H9 (cell line): Measurements from ENCODE around the gene AP2A1. TPM values are rescaled to one million over a fixed set of nuclear protein-coding genes. Genes with fewer than 3 reads are reported as not detected.
"Not testable (repeated sequence)": the region's sequence is repeated elsewhere in the genome, so short reads cannot be mapped to it uniquely, and the experiment has no call there.

ENCODE experiments used
- DNase-seq: peaks from one replicate; pipeline ENCODE4 v3.0.0-alpha.2; 2017
- H2AFZ ChIP-seq: one replicate; pipeline ENCODE4 v1.6.1; 2013; ENCODE audit warnings: mild to moderate bottlenecking, low read length, control low read depth, moderate library complexity
- H2AK5ac ChIP-seq: 2 replicates; pipeline ENCODE4 v1.6.1; 2013; ENCODE audit warnings: low read length, control low read depth, mixed read lengths; ENCODE audit not compliant: insufficient read length
- H2BK120ac ChIP-seq: one replicate; pipeline ENCODE4 v1.6.1; 2013; ENCODE audit warnings: low read depth, mild to moderate bottlenecking, low read length, control low read depth, inconsistent platforms; ENCODE audit not compliant: poor library complexity, severe bottlenecking
- H2BK12ac ChIP-seq: 2 replicates; pipeline ENCODE4 v1.6.1; 2013; ENCODE audit warnings: low read length, control low read depth, mixed read lengths, low read depth; ENCODE audit not compliant: insufficient read length
- H2BK15ac ChIP-seq: 2 replicates; pipeline ENCODE4 v1.6.1; 2013; ENCODE audit warnings: low read depth, low read length, control low read depth
- H2BK20ac ChIP-seq: one replicate; pipeline ENCODE4 v1.6.1; 2013; ENCODE audit warnings: low read depth, mild to moderate bottlenecking, low read length, control low read depth, inconsistent platforms; ENCODE audit not compliant: poor library complexity, severe bottlenecking
- H2BK5ac ChIP-seq: 2 replicates; pipeline ENCODE4 v1.6.1; 2013; ENCODE audit warnings: low read length, control low read depth, mixed read lengths; ENCODE audit not compliant: insufficient read length
- H3K14ac ChIP-seq: 2 replicates; pipeline ENCODE4 v1.6.1; 2013; ENCODE audit warnings: low read length, control low read depth; ENCODE audit not compliant: insufficient read depth
- H3K18ac ChIP-seq: 2 replicates; pipeline ENCODE4 v1.6.1; 2013; ENCODE audit warnings: low read depth, mild to moderate bottlenecking, mixed read lengths, low read length, control low read depth; ENCODE audit not compliant: insufficient read length
- H3K23ac ChIP-seq: 2 replicates; pipeline ENCODE4 v1.6.1; 2013; ENCODE audit warnings: low read length, control low read depth, mixed read lengths, low read depth; ENCODE audit not compliant: insufficient read length
- H3K23me2 ChIP-seq: 2 replicates; pipeline ENCODE4 v1.6.1; 2013; ENCODE audit warnings: low read depth, mild to moderate bottlenecking, mixed read lengths, low read length, control low read depth; ENCODE audit not compliant: insufficient read length, poor library complexity, severe bottlenecking
- H3K27ac ChIP-seq: 2 replicates; pipeline ENCODE4 v1.5.1; 2013; ENCODE audit warnings: low read length, control low read depth, mixed read lengths, low read depth; ENCODE audit not compliant: insufficient read length
- H3K27me3 ChIP-seq: 2 replicates; pipeline ENCODE4 v1.6.1; 2013; ENCODE audit warnings: low read length, control low read depth, inconsistent platforms; ENCODE audit not compliant: insufficient read depth
- H3K4ac ChIP-seq: 2 replicates; pipeline ENCODE4 v1.6.1; 2013; ENCODE audit warnings: low read depth, mild to moderate bottlenecking, control low read depth, inconsistent platforms, low read length, moderate library complexity
- H3K4me1 ChIP-seq: 2 replicates; pipeline ENCODE4 v1.6.1; 2013; ENCODE audit warnings: low read length, control low read depth, inconsistent platforms; ENCODE audit not compliant: insufficient read depth
- H3K4me2 ChIP-seq: 2 replicates; pipeline ENCODE4 v1.6.1; 2013; ENCODE audit warnings: low read length, control low read depth, mixed read lengths; ENCODE audit not compliant: insufficient read length, insufficient read depth
- H3K56ac ChIP-seq: 2 replicates; pipeline ENCODE4 v1.6.1; 2013; ENCODE audit warnings: low read depth, mild to moderate bottlenecking, mixed read lengths, low read length, control low read depth; ENCODE audit not compliant: insufficient read length
- H3K79me1 ChIP-seq: 2 replicates; pipeline ENCODE4 v1.6.1; 2013; ENCODE audit warnings: low read depth, mild to moderate bottlenecking, moderate library complexity, low read length, control low read depth, inconsistent platforms; ENCODE audit not compliant: insufficient read depth, poor library complexity, severe bottlenecking
- H3K79me2 ChIP-seq: 2 replicates; pipeline ENCODE4 v1.6.1; 2013; ENCODE audit warnings: low read length, control low read depth, inconsistent platforms; ENCODE audit not compliant: insufficient read depth
- H3K9ac ChIP-seq: 2 replicates; pipeline ENCODE4 v1.6.1; 2013; ENCODE audit warnings: low read length, control low read depth, mixed read lengths; ENCODE audit not compliant: insufficient read length; ENCODE audit errors: extremely low read depth
- H3K9me3 ChIP-seq: one replicate; pipeline ENCODE4 v1.6.1; 2013; ENCODE audit warnings: low read depth, low read length, inconsistent platforms; ENCODE audit not compliant: control insufficient read depth
- H3T11ph ChIP-seq: one replicate; pipeline ENCODE4 v1.6.1; 2013; ENCODE audit warnings: mild to moderate bottlenecking, low read length, control low read depth, inconsistent platforms
- H4K20me1 ChIP-seq: one replicate; pipeline ENCODE4 v1.6.1; 2013; ENCODE audit not compliant: control insufficient read depth, insufficient read length, insufficient read depth
- H4K5ac ChIP-seq: 2 replicates; pipeline ENCODE4 v1.6.1; 2013; ENCODE audit warnings: low read depth, mild to moderate bottlenecking, mixed read lengths, low read length, control low read depth; ENCODE audit not compliant: insufficient read length
- H4K8ac ChIP-seq: replicated peaks from 2 replicates; pipeline ENCODE4 v1.6.1; 2013; ENCODE audit warnings: low read length, control low read depth, mixed read lengths, low read depth; ENCODE audit not compliant: insufficient read length
- H4K91ac ChIP-seq: 2 replicates; pipeline ENCODE4 v1.6.1; 2013; ENCODE audit warnings: low read depth, mild to moderate bottlenecking, moderate library complexity, mixed read lengths, low read length, control low read depth; ENCODE audit not compliant: insufficient read length
- H3K27ac Mint-ChIP-seq, 3 experiments: 2 replicates in 2 of 3; 3 replicates in 1 of 3; pipeline ENCODE4 v1.8.0; 2020 to 2021; ENCODE audit warnings: mixed read lengths in 3 of 3, mild to moderate bottlenecking in 1 of 3, moderate library complexity in 1 of 3
- H3K27me3 Mint-ChIP-seq: 2 replicates; pipeline ENCODE4 v1.8.0; 2021; ENCODE audit warnings: low read depth, mild to moderate bottlenecking, moderate library complexity, mixed read lengths
- H3K36me3 Mint-ChIP-seq, 3 experiments: 2 replicates in 2 of 3; 3 replicates in 1 of 3; pipeline ENCODE4 v1.8.0; 2020 to 2021; ENCODE audit warnings: low read depth in 3 of 3, mixed read lengths in 3 of 3; ENCODE audit not compliant: insufficient read depth in 1 of 3
- H3K4me1 Mint-ChIP-seq, 2 experiments: 2 replicates each; pipeline ENCODE4 v1.8.0; 2020; ENCODE audit warnings: mixed read lengths in 2 of 2
- H3K4me3 Mint-ChIP-seq, 2 experiments: 2 replicates in 1 of 2; 3 replicates in 1 of 2; pipeline ENCODE4 v1.8.0; 2020 to 2021; ENCODE audit warnings: mild to moderate bottlenecking in 2 of 2, mixed read lengths in 2 of 2, moderate library complexity in 1 of 2
- H3K9me3 Mint-ChIP-seq, 2 experiments: 2 replicates in 1 of 2; 3 replicates in 1 of 2; pipeline ENCODE4 v1.8.0; 2020; ENCODE audit warnings: mild to moderate bottlenecking in 2 of 2, mixed read lengths in 2 of 2, moderate library complexity in 1 of 2
- WGBS: extraction: QIAGEN DNeasy Blood & Tissue Kit; methylation state at CpG from one replicate; pipeline ENCODE4 v1.1.7; 2013; ENCODE audit warnings: missing lambda C conversion rate, low lambda C conversion rate, mixed read lengths; ENCODE audit not compliant: insufficient read length; ENCODE audit errors: extremely low coverage; 5-methylcytosine and 5-hydroxymethylcytosine counted together
- total RNA-seq: library from RNA; stranded (reverse); gene quantifications from 2 replicates; pipeline ENCODE4 v1.2.1, GENCODE V29; 2021
- TF ChIP-seq, protein P1 (sequence below): fragments of 200-600 bp; sonication (generic); conservative IDR thresholded peaks from 3 replicates; pipeline ENCODE4 v1.8.0; 2021; ENCODE audit warnings: antibody characterized with exemption, mild to moderate bottlenecking

Gene AP2A1
- total RNA-seq, 1 experiment from 2014 or later = 108 TPM

DNA sequence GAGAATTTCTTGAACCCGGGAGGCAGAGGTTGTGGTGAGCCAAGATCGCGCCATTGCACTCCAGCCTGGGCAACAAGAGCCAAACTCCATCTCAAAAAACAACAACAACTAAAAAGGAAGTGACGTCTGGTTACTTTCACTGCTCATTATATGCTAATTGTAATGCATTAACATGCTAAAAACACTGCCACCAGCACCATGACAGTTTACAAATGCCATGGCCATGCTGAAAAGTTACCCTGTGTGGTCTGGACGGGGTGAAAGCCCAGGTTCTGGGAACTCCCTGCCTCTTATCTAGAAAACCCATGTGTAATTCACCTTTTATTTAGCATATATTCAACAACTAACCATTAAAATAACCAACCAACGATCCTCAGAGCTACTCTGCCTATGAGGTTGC lies 47.8 kb upstream of the AP2A1 start:
- Histone ChIP-seq H4K91ac (no peak overlapping the region), H2BK12ac (no peak overlapping the region), H3K14ac (no peak overlapping the region), H3K18ac (no peak overlapping the region), H2AFZ (no peak overlapping the region), H4K20me1 (no peaks in the 10 kb centered on the region), H2BK20ac (no peak overlapping the region), H3K79me2 (no peaks in the 10 kb centered on the region), H3K27me3 (no peaks in the 10 kb centered on the region), H2AK5ac (no peak overlapping the region), H3K9me3 (no peaks in the 10 kb centered on the region), H2BK15ac (no peak overlapping the region), H3K23ac (no peak overlapping the region), H3K4ac (no peak overlapping the region), H3K27ac (no peak overlapping the region), H2BK5ac (no peak overlapping the region), H3K56ac (no peak overlapping the region), H3K79me1 (no peaks in the 10 kb centered on the region), H2BK120ac (no peak overlapping the region), H3K9ac (no peak overlapping the region), H4K8ac (no peak overlapping the region), H3K4me2 (no peak overlapping the region), H4K5ac (no peak overlapping the region), H3K4me1 (no peaks in the 10 kb centered on the region), H3K23me2 (no peaks in the 10 kb centered on the region), H3T11ph (no peak overlapping the region)
- Mint-ChIP-seq H3K36me3 (peaks cover 2 to 7% (median 3%) of the 10 kb centered on the region in 3 experiments; a peak in 6 of 7 replicates), H3K27me3 (peaks cover 2% of the 10 kb centered on the region; the same call in 1 of the 2 replicates), H3K27ac (0 out of 7 replicates have a peak overlapping the region, but pooled peaks of 1 of the 3 experiments have one; percentile 10), H3K9me3 (peaks cover 3% of the 10 kb centered on the region in 2 experiments; a peak in 2 of 5 replicates), H3K4me1 (peaks cover 6 to 9% of the 10 kb centered on the region in 2 experiments), H3K4me3 (peak overlapping the region in 1 of 2 experiments; percentile 40; a peak in 1 of 5 replicates)
- TF ChIP-seq, protein P1, sequence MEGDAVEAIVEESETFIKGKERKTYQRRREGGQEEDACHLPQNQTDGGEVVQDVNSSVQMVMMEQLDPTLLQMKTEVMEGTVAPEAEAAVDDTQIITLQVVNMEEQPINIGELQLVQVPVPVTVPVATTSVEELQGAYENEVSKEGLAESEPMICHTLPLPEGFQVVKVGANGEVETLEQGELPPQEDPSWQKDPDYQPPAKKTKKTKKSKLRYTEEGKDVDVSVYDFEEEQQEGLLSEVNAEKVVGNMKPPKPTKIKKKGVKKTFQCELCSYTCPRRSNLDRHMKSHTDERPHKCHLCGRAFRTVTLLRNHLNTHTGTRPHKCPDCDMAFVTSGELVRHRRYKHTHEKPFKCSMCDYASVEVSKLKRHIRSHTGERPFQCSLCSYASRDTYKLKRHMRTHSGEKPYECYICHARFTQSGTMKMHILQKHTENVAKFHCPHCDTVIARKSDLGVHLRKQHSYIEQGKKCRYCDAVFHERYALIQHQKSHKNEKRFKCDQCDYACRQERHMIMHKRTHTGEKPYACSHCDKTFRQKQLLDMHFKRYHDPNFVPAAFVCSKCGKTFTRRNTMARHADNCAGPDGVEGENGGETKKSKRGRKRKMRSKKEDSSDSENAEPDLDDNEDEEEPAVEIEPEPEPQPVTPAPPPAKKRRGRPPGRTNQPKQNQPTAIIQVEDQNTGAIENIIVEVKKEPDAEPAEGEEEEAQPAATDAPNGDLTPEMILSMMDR = no peak
- WGBS = 100% methylated on average over 1 of the region's 6 CpGs
- no peak for DNase-seq

- H4K20me1 ChIP-seq, H3K14ac ChIP-seq, H3K4ac ChIP-seq, H2BK5ac ChIP-seq, H3K36me3 Mint-ChIP-seq, H4K91ac ChIP-seq, H2BK12ac ChIP-seq, H2BK120ac ChIP-seq, H3K27me3 ChIP-seq, H2AFZ ChIP-seq, H2AK5ac ChIP-seq, H3K9me3 ChIP-seq, H2BK20ac ChIP-seq, H3K23ac ChIP-seq, DNase-seq, H3K18ac ChIP-seq, H3K4me1 ChIP-seq, H4K5ac ChIP-seq, H3T11ph ChIP-seq, H3K4me3 Mint-ChIP-seq, H4K8ac ChIP-seq, H3K79me2 ChIP-seq, H3K23me2 ChIP-seq, H3K27ac ChIP-seq, H3K79me1 ChIP-seq, H3K27me3 Mint-ChIP-seq, H3K9me3 Mint-ChIP-seq, H3K56ac ChIP-seq, H3K9ac ChIP-seq, H3K4me2 ChIP-seq, H2BK15ac ChIP-seq, H3K4me1 Mint-ChIP-seq: not testable (repeated sequence)
- no CpG with 5 or more reads among the region's 22 CpGs for WGBS
- H3K27ac Mint-ChIP-seq = peak overlapping the region in 2 of 3 experiments; percentile 10 to 40; a peak in 2 of 7 replicates
Observed at GRCh38 chr19:49719420-49719819, 47.4 kb upstream of the AP2A1 start.
